GM12891 (cell line): ENCODE measurements around the gene CITED4.

Source experiments
- DNase-seq: peaks from one replicate; pipeline ENCODE4 v3.0.0; 2011; ENCODE audit warnings: low spot score; ENCODE audit not compliant: insufficient read length
- FAIRE-seq: peaks from 2 replicates; lab custom pipeline; 2011; peaks lifted over from hg19 to GRCh38; lab: Jason Lieb, UNC
- PAX5 ChIP-seq: IDR thresholded peaks from 2 replicates; pipeline ENCODE4 v1.6.1; 2011; ENCODE audit warnings: low read length, moderate library complexity, mild to moderate bottlenecking; ENCODE audit not compliant: insufficient read depth, severe bottlenecking
- POLR2A ChIP-seq: IDR thresholded peaks from 2 replicates; pipeline ENCODE4 v1.6.1; 2011; ENCODE audit warnings: low read depth, low read length, control low read depth
- POLR2AphosphoS5 ChIP-seq: IDR thresholded peaks from 2 replicates; pipeline ENCODE4 v1.6.1; 2011; ENCODE audit warnings: low read depth, low read length, control low read depth
- POU2F2 ChIP-seq: IDR thresholded peaks from 2 replicates; pipeline ENCODE4 v1.6.1; 2011; ENCODE audit warnings: low read depth, mild to moderate bottlenecking, control low read depth, low read length, moderate library complexity
- SPI1 ChIP-seq: IDR thresholded peaks from 2 replicates; pipeline ENCODE4 v1.6.1; 2011; ENCODE audit warnings: low read depth, low read length, control low read depth
- TAF1 ChIP-seq: IDR thresholded peaks from 2 replicates; pipeline ENCODE4 v1.6.1; 2011; ENCODE audit warnings: low read depth, low read length, control low read depth

Gene CITED4

GRCh38 chr1:40857737-40858136, 4.4 kb downstream of the CITED4 start:
- TF ChIP-seq SPI1 (no peak), POLR2AphosphoS5 (no peak), PAX5 (no peak)
- no peak for FAIRE-seq
- no peak for DNase-seq

DNA sequence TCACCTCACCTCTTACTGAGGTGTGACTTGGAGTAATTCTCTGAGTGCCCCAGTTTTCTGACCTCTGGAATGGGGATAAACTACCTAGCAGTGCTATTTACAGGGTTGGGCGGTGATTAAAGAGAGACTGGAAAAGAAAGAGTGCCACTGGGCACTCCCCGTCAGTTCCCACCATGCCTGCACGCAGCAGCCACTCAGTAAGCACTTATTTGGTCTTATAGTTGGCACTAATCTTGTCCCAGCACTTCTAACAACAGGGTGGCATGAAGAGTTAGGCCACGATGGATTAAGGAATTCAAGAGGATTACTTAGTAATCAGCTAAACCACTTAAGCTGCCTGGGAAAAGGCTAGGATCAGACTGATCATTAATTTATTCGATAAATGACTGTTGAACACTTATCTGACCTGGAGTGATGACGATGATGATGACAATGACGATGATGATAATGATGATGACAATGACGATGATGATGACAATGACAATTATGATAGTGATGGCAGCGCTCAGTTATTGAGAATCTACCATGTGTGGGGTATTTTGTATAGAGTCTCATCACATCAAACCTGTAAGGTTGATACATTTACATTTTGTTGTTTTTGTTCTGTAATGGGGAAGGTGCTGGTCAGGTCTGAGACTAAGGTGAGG, 5.4 kb downstream of the CITED4 start:
- no peak for FAIRE-seq
- no peak for TF ChIP-seq SPI1
- TF ChIP-seq POLR2A = no peak
- no peak for TF ChIP-seq PAX5
- TF ChIP-seq TAF1 = no peak
- no peak for TF ChIP-seq POU2F2
- TF ChIP-seq POLR2AphosphoS5 = no peak
- DNase-seq = no peak

DNA sequence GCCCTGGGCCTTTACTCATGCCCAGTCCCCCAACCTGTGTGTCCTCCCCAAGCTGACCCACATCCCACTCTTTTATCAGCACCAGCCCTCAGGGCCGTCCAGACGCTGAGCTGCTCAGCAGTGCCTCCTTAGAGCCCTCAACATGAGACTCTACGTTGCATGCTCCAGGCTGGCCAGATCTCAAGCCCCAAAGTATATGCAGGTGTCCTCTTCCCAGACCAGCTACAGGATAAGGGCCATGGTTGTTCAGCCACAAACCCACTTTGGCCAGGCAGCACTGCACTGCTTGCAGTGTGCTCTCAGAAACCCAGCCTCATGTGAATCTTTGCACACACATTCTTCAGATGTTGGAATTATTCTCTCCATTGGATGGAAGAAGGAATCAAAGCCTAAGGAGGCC, 6.0 kb downstream of the CITED4 start:
- DNase-seq (no peak), FAIRE-seq (no peak)
- TF ChIP-seq POLR2AphosphoS5 = no peak
- TF ChIP-seq POLR2A = no peak
- no peak for TF ChIP-seq TAF1
- TF ChIP-seq SPI1 = no peak
- no peak for TF ChIP-seq POU2F2
- no peak for TF ChIP-seq PAX5

GRCh38 chr1:40855513-40855912, 6.7 kb downstream of the CITED4 start:
- no peak for TF ChIP-seq PAX5
- no peak for TF ChIP-seq POLR2A
- no peak for TF ChIP-seq SPI1
- no peak for TF ChIP-seq TAF1
- no peak for FAIRE-seq
- DNase-seq = no peak

DNA sequence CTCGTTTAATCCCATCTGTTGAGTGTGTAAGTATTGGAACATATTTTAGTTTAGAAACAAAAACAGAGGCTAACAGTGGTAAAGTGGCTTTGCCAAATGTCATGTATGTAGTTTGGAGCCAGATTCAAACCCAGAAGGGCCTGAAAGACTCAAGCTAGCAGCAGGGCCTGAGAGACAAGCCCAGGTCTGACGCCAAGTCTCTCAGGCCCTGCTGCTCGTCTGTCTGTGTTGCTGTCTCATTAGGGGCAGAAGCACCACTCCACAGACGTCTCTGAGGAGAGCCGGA, 8.3 kb downstream of the CITED4 start:
- DNase-seq = no peak
- FAIRE-seq = no peak
- TF ChIP-seq SPI1 = no peak
- TF ChIP-seq POLR2AphosphoS5 = no peak
- TF ChIP-seq POLR2A = no peak
- no peak for TF ChIP-seq TAF1
- TF ChIP-seq PAX5 = no peak
- TF ChIP-seq POU2F2 = no peak

DNA sequence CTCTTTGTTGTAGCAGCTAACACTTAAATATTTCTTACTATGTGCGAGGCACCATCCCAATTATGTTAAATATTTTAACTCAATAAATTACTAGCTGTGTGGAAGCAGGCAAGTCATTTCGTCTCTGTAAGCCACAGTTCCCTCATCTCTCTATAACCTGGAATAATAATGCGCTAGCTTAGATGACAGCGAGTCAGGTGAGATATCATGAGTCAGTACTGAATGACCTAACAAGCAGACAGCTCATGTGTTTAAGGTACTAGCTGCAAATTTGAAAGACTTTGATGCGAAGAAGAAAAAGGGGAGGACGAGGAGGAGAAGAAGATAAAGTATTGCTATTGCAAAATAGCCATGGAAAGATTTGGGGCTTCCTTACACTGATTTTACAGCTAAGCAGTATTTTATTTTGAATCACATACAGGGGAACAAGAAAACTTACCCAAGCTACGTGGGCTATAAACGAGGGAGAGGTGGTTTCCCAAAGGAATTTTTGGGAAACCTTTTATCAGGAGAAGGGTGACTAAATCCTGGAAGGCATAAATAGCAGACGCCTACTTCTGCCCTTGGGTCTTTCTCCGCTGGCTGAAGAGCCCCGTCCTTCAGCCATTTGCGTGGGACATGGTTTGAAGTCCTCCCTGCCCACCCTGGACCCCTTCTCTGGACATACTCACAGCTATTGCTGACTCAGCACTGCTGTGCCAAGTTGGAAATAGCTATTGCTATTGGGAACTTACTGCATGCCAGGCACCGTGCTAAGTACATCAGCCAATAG, 8.9 kb downstream of the CITED4 start:
- no peak for FAIRE-seq
- TF ChIP-seq PAX5 (no peak), TAF1 (no peak), POLR2AphosphoS5 (no peak), SPI1 (no peak), POU2F2 (no peak), POLR2A (no peak)
- no peak for DNase-seq

GRCh38 chr1:40851643-40852042, 10.5 kb downstream of the CITED4 start:
- peak; percentile 28 for FAIRE-seq

DNA sequence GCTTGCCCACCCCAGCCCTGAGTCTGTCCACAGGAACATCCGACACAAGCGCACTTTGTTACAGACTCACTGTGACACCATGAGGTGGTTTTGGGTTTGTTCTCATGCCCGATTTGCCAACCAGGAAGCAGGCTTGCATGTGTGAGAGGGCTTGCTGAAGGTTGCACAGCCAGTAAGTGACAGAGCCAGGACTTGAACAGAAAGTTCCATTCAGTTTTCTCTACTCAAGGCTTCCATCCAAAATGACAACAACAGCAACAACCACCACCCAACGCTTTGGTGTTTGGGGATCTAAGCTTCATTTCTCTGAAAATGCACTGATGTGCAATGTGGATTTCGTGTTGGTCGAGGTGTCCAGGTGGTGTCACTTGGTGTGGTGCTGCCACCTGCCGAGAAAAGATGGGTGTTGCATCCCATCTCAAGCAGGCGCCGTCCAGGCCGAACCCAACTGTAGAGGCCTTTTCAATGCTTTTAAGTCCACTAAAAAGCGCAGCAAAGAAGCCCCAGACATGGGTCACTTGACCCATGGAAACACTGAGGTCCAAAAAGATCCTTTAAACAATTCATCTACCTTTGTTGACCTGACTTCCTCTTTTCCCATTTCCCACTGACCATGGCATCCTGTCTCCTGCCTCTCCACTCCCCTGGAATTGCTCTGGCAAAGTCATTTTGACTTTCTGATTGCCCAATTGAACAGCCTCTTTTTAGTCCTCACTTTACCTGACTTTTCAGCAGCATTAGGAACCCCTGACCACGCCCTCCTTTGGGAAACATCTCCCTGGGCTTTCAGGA, 12.2 kb downstream of the CITED4 start:
- DNase-seq (peak; percentile 53), FAIRE-seq (peak; percentile 92)
- TF ChIP-seq TAF1 (no peak), POLR2A (no peak), POLR2AphosphoS5 (no peak), SPI1 (peak; percentile 40; the same call in 1 of the 2 replicates)

More at GRCh38 chr1:40851643-40852042, 10.5 kb downstream of the CITED4 start:
- no peak for DNase-seq
- TF ChIP-seq SPI1 (peak; percentile 94), PAX5 (no peak), POLR2AphosphoS5 (no peak), POU2F2 (no peak)

DNA sequence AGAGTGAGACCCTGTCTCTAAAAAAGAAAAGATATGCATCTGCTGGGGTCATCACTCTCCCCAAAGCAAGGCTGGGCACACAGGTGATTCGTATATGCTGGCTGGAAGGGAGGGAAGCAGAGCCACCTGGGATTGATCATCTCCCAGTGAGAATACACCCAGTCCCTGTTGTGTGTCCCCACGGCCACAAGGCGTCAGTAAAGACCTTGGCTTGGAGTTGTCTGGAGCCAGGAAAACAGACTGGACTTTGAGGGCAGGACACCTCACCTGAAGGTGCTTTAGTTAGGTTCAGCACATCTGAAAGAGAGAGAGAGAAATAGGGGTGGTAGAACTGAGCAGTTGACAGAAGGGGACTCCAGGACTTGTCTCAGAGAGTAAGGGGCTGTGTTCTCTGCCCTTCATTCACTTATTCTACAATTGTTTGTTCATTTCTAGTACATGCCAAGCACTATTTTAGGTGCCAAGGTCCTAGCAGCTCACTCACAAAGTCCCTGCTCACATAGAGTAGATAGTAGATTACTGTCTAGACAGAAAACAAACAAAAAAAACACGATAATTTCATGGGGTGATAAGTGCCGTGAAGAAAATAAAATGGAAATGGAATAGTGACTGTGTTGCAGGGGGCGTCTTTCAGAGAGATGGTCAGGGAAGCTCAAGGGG, 13.5 kb downstream of the CITED4 start:
- DNase-seq (no peak), FAIRE-seq (no peak)
- TF ChIP-seq SPI1 = no peak
- no peak for TF ChIP-seq TAF1
- no peak for TF ChIP-seq POU2F2
- TF ChIP-seq POLR2A = no peak
- TF ChIP-seq POLR2AphosphoS5 = no peak
- no peak for TF ChIP-seq PAX5
